Measurements from ENCODE around the gene CEP63.

DNA sequence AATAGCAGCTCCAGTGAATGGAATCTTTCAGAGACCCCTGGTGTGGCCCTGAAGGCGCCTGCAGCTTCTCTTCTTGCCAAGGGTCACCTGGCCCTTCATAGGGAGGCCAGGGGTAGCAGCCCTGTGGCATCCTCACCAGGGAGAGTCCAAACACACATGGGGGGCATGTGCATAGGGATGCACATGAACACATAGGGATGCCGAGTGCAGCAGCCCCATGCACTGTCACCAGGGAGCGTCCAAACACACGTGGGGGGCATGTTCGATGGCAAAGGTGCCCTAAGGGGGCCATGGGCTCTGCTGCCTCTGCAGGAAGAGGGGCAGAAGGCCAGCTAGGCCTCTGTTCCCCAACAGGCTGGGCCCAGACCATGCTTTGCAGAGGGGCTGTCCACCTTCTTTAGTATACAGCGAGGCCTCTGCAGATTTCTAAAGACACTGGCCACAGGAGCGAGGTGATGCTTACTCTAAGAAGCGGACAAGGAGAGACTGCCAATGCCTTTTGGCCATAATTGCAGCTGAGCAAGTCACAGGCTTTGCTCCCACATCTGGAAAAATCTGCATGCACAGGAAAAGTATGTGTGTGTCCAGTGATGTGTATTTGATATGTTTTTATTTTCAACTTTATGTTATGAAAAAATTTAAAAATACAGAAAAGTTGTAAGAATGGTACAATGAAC is 21.0 kb upstream of the CEP63 start:
- TF ChIP-seq POLR2AphosphoS5 (IDR thresholded peaks at IDR 0.05; ENCODE audit: low read depth, low read length) (peak; percentile 26; the same call in 1 of the 2 replicates), POLR2A (IDR thresholded peaks at IDR 0.05; ENCODE audit: control extremely low read depth in 1 of 2, low read depth in 2 of 2, low read length in 2 of 2) (no peak), SP2 (IDR thresholded peaks at IDR 0.05; ENCODE audit: low read length) (no peak), TCF12 (IDR thresholded peaks at IDR 0.05; ENCODE audit: low read depth, low read length) (no peak), PHF8 (conservative IDR thresholded peaks at IDR 0.05; ENCODE audit: low read depth, low read length) (no peak), EGR1 (IDR thresholded peaks at IDR 0.05; ENCODE audit: borderline replicate concordance, low read depth, low read length) (no peak), EZH2 (IDR thresholded peaks at IDR 0.05; ENCODE audit: low read depth, low read length, severe bottlenecking) (no peak), BCL11A (IDR thresholded peaks at IDR 0.05; ENCODE audit: low read depth in 2 of 2, low read length in 2 of 2) (no peak), YY1 (IDR thresholded peaks at IDR 0.05; ENCODE audit: low read depth, low read length) (no peak), CHD2 (IDR thresholded peaks at IDR 0.05; ENCODE audit: low read length) (no peak)
- TF ChIP-seq, protein P1, sequence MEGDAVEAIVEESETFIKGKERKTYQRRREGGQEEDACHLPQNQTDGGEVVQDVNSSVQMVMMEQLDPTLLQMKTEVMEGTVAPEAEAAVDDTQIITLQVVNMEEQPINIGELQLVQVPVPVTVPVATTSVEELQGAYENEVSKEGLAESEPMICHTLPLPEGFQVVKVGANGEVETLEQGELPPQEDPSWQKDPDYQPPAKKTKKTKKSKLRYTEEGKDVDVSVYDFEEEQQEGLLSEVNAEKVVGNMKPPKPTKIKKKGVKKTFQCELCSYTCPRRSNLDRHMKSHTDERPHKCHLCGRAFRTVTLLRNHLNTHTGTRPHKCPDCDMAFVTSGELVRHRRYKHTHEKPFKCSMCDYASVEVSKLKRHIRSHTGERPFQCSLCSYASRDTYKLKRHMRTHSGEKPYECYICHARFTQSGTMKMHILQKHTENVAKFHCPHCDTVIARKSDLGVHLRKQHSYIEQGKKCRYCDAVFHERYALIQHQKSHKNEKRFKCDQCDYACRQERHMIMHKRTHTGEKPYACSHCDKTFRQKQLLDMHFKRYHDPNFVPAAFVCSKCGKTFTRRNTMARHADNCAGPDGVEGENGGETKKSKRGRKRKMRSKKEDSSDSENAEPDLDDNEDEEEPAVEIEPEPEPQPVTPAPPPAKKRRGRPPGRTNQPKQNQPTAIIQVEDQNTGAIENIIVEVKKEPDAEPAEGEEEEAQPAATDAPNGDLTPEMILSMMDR (IDR thresholded peaks at IDR 0.05; ENCODE audit: control extremely low read depth in 1 of 3, insufficient read depth in 1 of 3, low read depth in 1 of 3, low read length in 3 of 3) = peak; percentile 7 to 23 (median 11); a peak in 3 of 4 replicates
- TF ChIP-seq, protein P2, sequence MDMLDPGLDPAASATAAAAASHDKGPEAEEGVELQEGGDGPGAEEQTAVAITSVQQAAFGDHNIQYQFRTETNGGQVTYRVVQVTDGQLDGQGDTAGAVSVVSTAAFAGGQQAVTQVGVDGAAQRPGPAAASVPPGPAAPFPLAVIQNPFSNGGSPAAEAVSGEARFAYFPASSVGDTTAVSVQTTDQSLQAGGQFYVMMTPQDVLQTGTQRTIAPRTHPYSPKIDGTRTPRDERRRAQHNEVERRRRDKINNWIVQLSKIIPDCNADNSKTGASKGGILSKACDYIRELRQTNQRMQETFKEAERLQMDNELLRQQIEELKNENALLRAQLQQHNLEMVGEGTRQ (IDR thresholded peaks at IDR 0.05; ENCODE audit: low read length) = no peak

Data from H1 (cell line).